Cardiac muscle cell (in vitro differentiated cells and primary cell): Measurements from ENCODE around the gene DACH1. TPM values are rescaled to one million over a fixed set of nuclear protein-coding genes. Genes with fewer than 3 reads are reported as not detected.

Experiments used
- DNase-seq, 2 donors: peaks; one replicate each; pipeline versions ENCODE4 v3.0.0 to v3.0.0-alpha.2; 2010 to 2017; ENCODE audit warnings: low read depth in 1 of 2, low spot score in 1 of 2
- H3K27ac ChIP-seq: fragments of 200-600 bp; sonication (generic); 2 replicates; pipeline ENCODE4 v1.5.1; 2016
- H3K27me3 ChIP-seq: fragments of 200-600 bp; sonication (generic); 2 replicates; pipeline ENCODE4 v1.6.0; 2016; ENCODE audit warnings: control low read depth
- H3K36me3 ChIP-seq: fragments of 200-600 bp; sonication (generic); 2 replicates; pipeline ENCODE4 v1.5.1; 2016; ENCODE audit warnings: control low read depth
- H3K4me1 ChIP-seq: fragments of 200-600 bp; sonication (generic); 2 replicates; pipeline ENCODE4 v1.8.1; 2017; ENCODE audit warnings: low read depth, mild to moderate bottlenecking, mixed run types
- H3K4me3 ChIP-seq: fragments of 200-600 bp; sonication (generic); 2 replicates; pipeline ENCODE4 v1.5.1; 2016; ENCODE audit warnings: mild to moderate bottlenecking
- H3K9me3 ChIP-seq: fragments of 200-600 bp; sonication (generic); 2 replicates; pipeline ENCODE4 v1.5.1; 2017; ENCODE audit warnings: low read depth, mild to moderate bottlenecking, control low read depth
- polyA plus RNA-seq: library from polyadenylated mRNA; unstranded; fragments of >200 nt; fragmentation: Nextera tagmentation; extraction: Ambion mirVana; gene quantifications from 2 replicates; pipeline ENCODE4 v1.2.1, GENCODE V29; 2016
- total RNA-seq: library from RNA; depleted of rRNA; stranded (reverse); fragments of >200 nt; gene quantifications from 2 replicates; pipeline ENCODE4 v1.2.3, GENCODE V29; 2016
- TF ChIP-seq, protein P1 (sequence below): IDR thresholded peaks from 2 replicates; pipeline ENCODE4 v1.5.1; 2012; ENCODE audit warnings: low read depth, mild to moderate bottlenecking, low read length

The DACH1 gene
- total and polyA plus RNA-seq, 2 experiments from 2014 or later: 3.5 to 3.7 TPM

DNA sequence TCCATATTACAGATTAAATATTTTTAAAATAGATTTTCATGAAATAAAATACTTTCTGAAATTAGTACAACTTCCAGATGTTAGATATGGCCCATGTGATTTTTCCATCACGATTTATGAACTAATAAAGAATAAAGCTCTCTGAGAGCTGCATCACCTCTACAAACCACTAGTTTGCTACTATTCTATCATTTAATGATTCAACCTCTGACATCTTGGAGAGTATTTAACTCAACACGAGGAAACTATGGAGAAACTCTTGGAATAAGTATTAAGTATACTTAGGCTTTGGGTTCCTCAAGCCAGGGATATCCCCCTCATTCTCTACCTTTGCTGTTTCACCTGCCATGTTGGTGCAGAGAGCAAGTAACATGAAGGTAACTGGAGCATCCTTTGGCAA is 55.7 kb downstream of the DACH1 start:
- Histone ChIP-seq H3K4me3 (no peak overlapping the region), H3K4me1 (no peaks in the 10 kb centered on the region), H3K27ac (no peak overlapping the region), H3K9me3 (no peaks in the 10 kb centered on the region), H3K27me3 (no peaks in the 10 kb centered on the region), H3K36me3 (no peaks in the 10 kb centered on the region)
- no peak for DNase-seq
- TF ChIP-seq, protein P1, sequence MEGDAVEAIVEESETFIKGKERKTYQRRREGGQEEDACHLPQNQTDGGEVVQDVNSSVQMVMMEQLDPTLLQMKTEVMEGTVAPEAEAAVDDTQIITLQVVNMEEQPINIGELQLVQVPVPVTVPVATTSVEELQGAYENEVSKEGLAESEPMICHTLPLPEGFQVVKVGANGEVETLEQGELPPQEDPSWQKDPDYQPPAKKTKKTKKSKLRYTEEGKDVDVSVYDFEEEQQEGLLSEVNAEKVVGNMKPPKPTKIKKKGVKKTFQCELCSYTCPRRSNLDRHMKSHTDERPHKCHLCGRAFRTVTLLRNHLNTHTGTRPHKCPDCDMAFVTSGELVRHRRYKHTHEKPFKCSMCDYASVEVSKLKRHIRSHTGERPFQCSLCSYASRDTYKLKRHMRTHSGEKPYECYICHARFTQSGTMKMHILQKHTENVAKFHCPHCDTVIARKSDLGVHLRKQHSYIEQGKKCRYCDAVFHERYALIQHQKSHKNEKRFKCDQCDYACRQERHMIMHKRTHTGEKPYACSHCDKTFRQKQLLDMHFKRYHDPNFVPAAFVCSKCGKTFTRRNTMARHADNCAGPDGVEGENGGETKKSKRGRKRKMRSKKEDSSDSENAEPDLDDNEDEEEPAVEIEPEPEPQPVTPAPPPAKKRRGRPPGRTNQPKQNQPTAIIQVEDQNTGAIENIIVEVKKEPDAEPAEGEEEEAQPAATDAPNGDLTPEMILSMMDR: no peak

DNA sequence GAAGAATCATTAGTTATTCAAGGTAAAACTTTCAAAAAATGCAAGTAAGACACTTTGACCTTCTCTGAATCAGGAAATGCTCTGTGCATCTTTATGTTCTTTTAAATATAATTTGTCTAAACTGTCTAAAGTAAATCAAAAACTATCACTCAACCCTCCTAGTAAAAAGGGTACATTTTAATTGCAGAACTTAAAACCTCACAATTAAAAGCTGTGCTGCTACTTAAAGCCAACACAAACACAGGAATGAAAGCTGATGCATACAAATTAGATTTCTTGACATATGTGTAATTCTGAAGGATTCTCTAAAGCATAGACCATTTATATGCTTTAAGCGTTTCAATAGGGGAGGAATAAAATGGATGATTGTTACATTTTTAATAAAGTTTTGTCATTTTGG is 58.3 kb downstream of the DACH1 start:
- no peak overlapping the region for H3K4me3 ChIP-seq
- TF ChIP-seq, protein P1: no peak
- no peak overlapping the region for H3K27ac ChIP-seq
- H3K36me3 ChIP-seq: no peaks in the 10 kb centered on the region
- H3K9me3 ChIP-seq: no peaks in the 10 kb centered on the region
- no peak for DNase-seq
- no peaks in the 10 kb centered on the region for H3K27me3 ChIP-seq
- H3K4me1 ChIP-seq: no peaks in the 10 kb centered on the region

DNA sequence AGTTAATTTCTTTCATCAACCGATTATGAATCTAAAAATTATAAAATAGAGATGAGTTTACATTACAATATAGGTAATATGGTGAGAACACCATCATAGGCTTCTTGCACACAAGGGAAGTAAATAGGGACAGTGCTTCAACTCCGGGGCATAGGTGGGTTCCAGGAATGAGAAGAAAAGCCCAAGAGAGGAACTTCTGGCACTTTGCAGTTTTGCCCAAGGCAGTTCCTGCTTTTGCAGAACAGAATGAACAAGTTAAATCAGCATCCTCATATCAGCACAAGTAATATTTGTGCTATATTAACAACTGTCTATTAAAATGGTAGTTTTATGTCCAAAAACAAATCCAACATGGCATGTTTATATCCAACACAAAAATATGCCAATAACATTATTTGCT is 60.1 kb downstream of the DACH1 start:
- no peak overlapping the region for H3K4me3 ChIP-seq
- no peaks in the 10 kb centered on the region for H3K9me3 ChIP-seq
- no peak overlapping the region for H3K27ac ChIP-seq
- H3K36me3 ChIP-seq: no peaks in the 10 kb centered on the region
- H3K4me1 ChIP-seq: no peaks in the 10 kb centered on the region
- no peaks in the 10 kb centered on the region for H3K27me3 ChIP-seq
- TF ChIP-seq, protein P1: no peak
- DNase-seq: no peak

DNA sequence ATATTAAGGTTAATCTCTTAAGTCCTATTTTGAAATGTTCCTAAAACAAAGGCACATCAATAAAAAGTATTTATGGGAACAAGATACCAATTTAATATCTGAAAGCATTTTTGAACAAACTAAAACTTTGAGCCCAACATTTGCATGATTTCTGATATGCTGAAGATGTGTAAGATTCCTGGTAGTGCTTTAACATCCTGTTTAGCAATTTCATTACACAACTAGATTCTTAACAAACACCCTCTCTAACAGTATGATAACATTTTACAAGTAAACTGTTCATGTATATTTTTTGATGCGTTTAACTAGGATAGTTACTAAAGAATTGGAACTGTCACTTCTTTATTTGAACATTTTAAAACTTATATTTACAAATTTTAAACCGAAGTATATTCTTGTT is 63.9 kb downstream of the DACH1 start:
- TF ChIP-seq, protein P1: no peak
- no peaks in the 10 kb centered on the region for H3K4me1 ChIP-seq
- H3K36me3 ChIP-seq: no peaks in the 10 kb centered on the region
- no peak overlapping the region for H3K4me3 ChIP-seq
- no peaks in the 10 kb centered on the region for H3K27me3 ChIP-seq
- no peak overlapping the region for H3K27ac ChIP-seq
- DNase-seq: peak in 1 of 2 donors; percentile 0
- no peaks in the 10 kb centered on the region for H3K9me3 ChIP-seq

DNA sequence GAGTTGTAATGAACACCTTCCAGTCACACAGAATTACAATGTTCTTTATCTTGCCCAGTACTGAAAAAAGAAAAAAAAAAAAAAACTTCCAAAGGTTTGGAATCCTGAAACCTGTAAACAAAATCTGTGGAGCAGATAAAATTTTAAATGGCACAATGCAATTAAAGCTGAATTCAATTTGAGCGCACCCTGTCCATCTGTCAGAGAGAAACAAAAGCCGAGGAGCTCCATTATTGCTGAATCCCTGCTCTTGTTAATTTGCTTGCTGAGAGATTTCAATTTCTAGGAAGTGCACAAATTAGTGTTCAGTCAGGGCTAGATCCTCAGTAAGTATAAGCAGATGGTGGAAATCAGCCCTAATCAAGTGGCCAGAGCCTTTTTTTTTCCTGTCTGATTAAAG is 65.2 kb downstream of the DACH1 start:
- no peak overlapping the region for H3K4me3 ChIP-seq
- TF ChIP-seq, protein P1: no peak
- H3K9me3 ChIP-seq: no peaks in the 10 kb centered on the region
- no peak overlapping the region for H3K27ac ChIP-seq
- no peak for DNase-seq
- no peaks in the 10 kb centered on the region for H3K4me1 ChIP-seq
- no peaks in the 10 kb centered on the region for H3K27me3 ChIP-seq
- no peaks in the 10 kb centered on the region for H3K36me3 ChIP-seq

DNA sequence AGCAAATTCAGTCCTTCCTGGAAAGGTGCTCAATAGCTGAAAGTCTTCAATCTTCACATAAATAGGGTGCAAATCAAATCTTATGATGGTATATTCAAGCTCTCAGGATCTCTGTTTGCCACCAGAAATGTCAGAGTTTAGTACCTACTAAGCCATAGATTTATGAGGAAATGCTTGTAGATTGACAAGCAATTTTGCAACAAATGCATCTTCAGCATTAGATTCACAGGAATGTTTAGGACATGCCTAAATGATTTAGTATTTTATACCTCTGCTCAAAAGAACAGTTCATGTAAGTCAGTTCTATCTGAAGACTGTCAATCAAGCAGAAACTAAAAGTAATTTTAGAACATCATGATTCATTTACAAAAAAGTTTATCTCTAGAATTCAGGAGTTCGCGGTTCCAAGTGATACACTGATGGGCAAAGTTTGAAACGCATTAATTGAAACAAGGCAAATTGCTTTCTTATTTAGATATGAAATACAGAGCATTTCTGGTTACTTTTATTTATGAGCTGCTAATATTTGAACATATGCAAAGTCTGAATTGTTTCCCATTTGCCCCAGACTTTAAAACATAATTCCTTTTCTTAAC is 65.7 kb downstream of the DACH1 start:
- no peaks in the 10 kb centered on the region for H3K36me3 ChIP-seq
- no peaks in the 10 kb centered on the region for H3K27me3 ChIP-seq
- no peak overlapping the region for H3K27ac ChIP-seq
- no peak for DNase-seq
- H3K9me3 ChIP-seq: no peaks in the 10 kb centered on the region
- H3K4me1 ChIP-seq: no peaks in the 10 kb centered on the region
- TF ChIP-seq, protein P1: no peak
- H3K4me3 ChIP-seq: no peak overlapping the region
